GM12878 (cell line): ENCODE measurements around the gene REL. TPM values are rescaled to one million over a fixed set of nuclear protein-coding genes. Genes with fewer than 3 reads are reported as not detected.

Experiments
- BACH1 ChIP-seq: fragments of 450-650 bp; IDR thresholded peaks from 2 replicates; pipeline ENCODE4 v1.6.1; 2017; ENCODE audit warnings: mild to moderate bottlenecking, borderline replicate concordance
- BCL11A ChIP-seq: IDR thresholded peaks from 2 replicates; pipeline ENCODE4 v1.6.1; 2011; ENCODE audit warnings: low read depth, low read length
- CHD2 ChIP-seq: IDR thresholded peaks from 2 replicates; pipeline ENCODE4 v1.6.1; 2011; ENCODE audit warnings: low read depth, low read length, improper control_type of control experiment, borderline replicate concordance
- EGR1 ChIP-seq, 2 experiments: IDR thresholded peaks; 1 replicate in 1 of 2; 2 replicates in 1 of 2; pipeline ENCODE4 v1.6.1; 2011 to 2012; ENCODE audit warnings: low read depth in 2 of 2, low read length in 2 of 2, borderline replicate concordance in 1 of 2, mild to moderate bottlenecking in 1 of 2, moderate library complexity in 1 of 2
- FOXM1 ChIP-seq: IDR thresholded peaks from 2 replicates; pipeline ENCODE4 v1.6.1; 2012; ENCODE audit warnings: low read depth, mild to moderate bottlenecking, inconsistent platforms, low read length, moderate library complexity
- GATAD2B ChIP-seq: fragments of 450-650 bp; conservative IDR thresholded peaks from 2 replicates; pipeline ENCODE4 v1.6.1; 2017; ENCODE audit warnings: low read depth, mild to moderate bottlenecking, moderate library complexity
- JUNB ChIP-seq: IDR thresholded peaks from 2 replicates; pipeline ENCODE4 v1.6.1; 2016; ENCODE audit warnings: antibody characterized with exemption, mild to moderate bottlenecking
- NBN ChIP-seq: fragments of 450-650 bp; IDR thresholded peaks from 2 replicates; pipeline ENCODE4 v1.6.1; 2016
- NFXL1 ChIP-seq: fragments of 450-650 bp; IDR thresholded peaks from 2 replicates; pipeline ENCODE4 v1.6.1; 2017; ENCODE audit warnings: antibody characterized with exemption, mild to moderate bottlenecking, borderline replicate concordance
- PML ChIP-seq: IDR thresholded peaks from 2 replicates; pipeline ENCODE4 v1.6.1; 2012; ENCODE audit warnings: low read length, inconsistent platforms
- POLR2AphosphoS5 ChIP-seq: IDR thresholded peaks from 2 replicates; pipeline ENCODE4 v1.6.1; 2011; ENCODE audit warnings: mild to moderate bottlenecking, low read length, inconsistent platforms
- RB1 ChIP-seq: fragments of 450-650 bp; formaldehyde crosslinking; IDR thresholded peaks from 2 replicates; pipeline ENCODE4 v1.6.1; 2017; ENCODE audit warnings: mild to moderate bottlenecking, borderline replicate concordance
- SPI1 ChIP-seq: IDR thresholded peaks from 2 replicates; pipeline ENCODE4 v1.6.1; 2011; ENCODE audit warnings: low read depth, mild to moderate bottlenecking, low read length, moderate library complexity, borderline replicate concordance; ENCODE audit not compliant: insufficient read depth
- SUZ12 ChIP-seq: fragments of 200-600 bp; sonication (generic); IDR thresholded peaks from one replicate; pipeline ENCODE4 v1.6.1; 2018; ENCODE audit warnings: antibody characterized with exemption, mild to moderate bottlenecking; ENCODE audit not compliant: unreplicated experiment
- WRNIP1 ChIP-seq: IDR thresholded peaks from 2 replicates; pipeline ENCODE4 v1.6.1; 2011; ENCODE audit warnings: low read depth, low read length, improper control_type of control experiment, borderline replicate concordance
- ZNF217 ChIP-seq: fragments of 450-650 bp; IDR thresholded peaks from 2 replicates; pipeline ENCODE4 v1.6.1; 2017; ENCODE audit warnings: antibody characterized with exemption, mild to moderate bottlenecking
- polyA plus RNA-seq, 11 experiments: library from polyadenylated mRNA; depleted of rRNA in 4 of 11; unstranded in 6 of 11; stranded (reverse) in 5 of 11; fragments of >200 nt; fragmentation: Nextera tagmentation in 4 of 11; fragmentation: Illumina TruSeq in 1 of 11; extraction: Ambion mirVana in 4 of 11; extraction: Trizol in 1 of 11; gene quantifications; 1 replicate in 1 of 11; 2 replicates in 10 of 11; pipeline versions ENCODE4 v1.2.1 to v1.2.3, GENCODE V29; 2011 to 2016; ENCODE audit warnings: inconsistent platforms in 2 of 11, missing spikeins in 2 of 11, low read depth in 1 of 11
- total RNA-seq, 4 experiments: library from RNA; depleted of rRNA in 3 of 4; stranded (reverse); fragments of >200 nt in 3 of 4; fragmentation: Illumina TruSeq in 1 of 4; extraction: Trizol in 1 of 4; gene quantifications; 2 replicates each; pipeline versions ENCODE4 v1.2.1 to v1.2.3, GENCODE V29; 2013 to 2021
- TF ChIP-seq, protein P1 (sequence below): fragments of 450-650 bp; formaldehyde crosslinking; IDR thresholded peaks from 2 replicates; pipeline ENCODE4 v1.4.0; 2022; ENCODE audit warnings: mild to moderate bottlenecking, moderate library complexity
- TF ChIP-seq, protein P2 (sequence below): IDR thresholded peaks from 2 replicates; pipeline ENCODE4 v1.6.1; 2012; ENCODE audit warnings: mild to moderate bottlenecking, low read depth, low read length
- TF ChIP-seq, protein P3 (sequence below): fragments of 450-650 bp; IDR thresholded peaks from 2 replicates; pipeline ENCODE4 v1.6.1; 2017; ENCODE audit warnings: mild to moderate bottlenecking, moderate library complexity
- TF ChIP-seq, protein P4 (sequence below): IDR thresholded peaks from 2 replicates; pipeline ENCODE4 v1.6.1; 2011; ENCODE audit warnings: borderline replicate concordance, low read depth, mild to moderate bottlenecking, moderate library complexity, mixed read lengths, low read length; ENCODE audit not compliant: insufficient read depth; ENCODE audit errors: extremely low read length

REL gene
- total and polyA plus RNA-seq, 10 of the 15 experiments (the other 5 are each of a cell fraction or from before 2014, with no cell fraction given): 6.3 to 52.4 (median 26.6) TPM

DNA sequence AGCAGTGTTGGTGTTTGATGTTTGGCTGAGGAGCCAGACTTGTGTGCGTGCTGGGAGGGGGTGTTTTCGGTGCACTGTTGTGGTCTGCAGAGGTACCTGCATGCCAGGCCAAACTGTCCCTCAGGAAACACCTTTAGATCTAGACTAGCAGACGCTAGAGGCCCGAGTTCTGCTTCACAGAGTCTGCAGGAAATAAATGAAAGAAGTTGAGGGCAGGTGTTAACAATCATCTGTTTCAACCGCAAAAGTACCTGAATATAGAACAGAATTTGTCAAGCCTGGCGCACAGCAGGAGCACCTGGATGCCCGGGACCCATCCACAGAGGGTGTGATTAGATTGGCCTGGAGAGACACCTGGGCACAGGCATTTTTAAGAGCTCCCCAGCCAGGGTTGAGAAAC, 40.5 kb upstream of the REL start (continued):
- TF ChIP-seq, protein P1, sequence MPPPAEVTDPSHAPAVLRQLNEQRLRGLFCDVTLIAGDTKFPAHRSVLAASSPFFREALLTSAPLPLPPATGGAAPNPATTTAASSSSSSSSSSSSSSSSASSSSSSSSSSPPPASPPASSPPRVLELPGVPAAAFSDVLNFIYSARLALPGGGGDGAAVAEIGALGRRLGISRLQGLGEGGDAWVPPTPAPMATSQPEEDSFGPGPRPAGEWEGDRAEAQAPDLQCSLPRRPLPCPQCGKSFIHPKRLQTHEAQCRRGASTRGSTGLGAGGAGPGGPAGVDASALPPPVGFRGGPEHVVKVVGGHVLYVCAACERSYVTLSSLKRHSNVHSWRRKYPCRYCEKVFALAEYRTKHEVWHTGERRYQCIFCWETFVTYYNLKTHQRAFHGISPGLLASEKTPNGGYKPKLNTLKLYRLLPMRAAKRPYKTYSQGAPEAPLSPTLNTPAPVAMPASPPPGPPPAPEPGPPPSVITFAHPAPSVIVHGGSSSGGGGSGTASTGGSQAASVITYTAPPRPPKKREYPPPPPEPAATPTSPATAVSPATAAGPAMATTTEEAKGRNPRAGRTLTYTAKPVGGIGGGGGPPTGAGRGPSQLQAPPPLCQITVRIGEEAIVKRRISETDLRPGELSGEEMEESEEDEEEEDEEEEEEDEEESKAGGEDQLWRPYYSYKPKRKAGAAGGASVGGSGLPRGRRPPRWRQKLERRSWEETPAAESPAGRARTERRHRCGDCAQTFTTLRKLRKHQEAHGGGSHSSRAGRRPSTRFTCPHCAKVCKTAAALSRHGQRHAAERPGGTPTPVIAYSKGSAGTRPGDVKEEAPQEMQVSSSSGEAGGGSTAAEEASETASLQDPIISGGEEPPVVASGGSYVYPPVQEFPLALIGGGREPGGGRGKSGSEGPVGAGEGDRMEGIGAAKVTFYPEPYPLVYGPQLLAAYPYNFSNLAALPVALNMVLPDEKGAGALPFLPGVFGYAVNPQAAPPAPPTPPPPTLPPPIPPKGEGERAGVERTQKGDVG (CRISPR knock-in tag): no peak
- no peak for TF ChIP-seq SPI1
- TF ChIP-seq, protein P2, sequence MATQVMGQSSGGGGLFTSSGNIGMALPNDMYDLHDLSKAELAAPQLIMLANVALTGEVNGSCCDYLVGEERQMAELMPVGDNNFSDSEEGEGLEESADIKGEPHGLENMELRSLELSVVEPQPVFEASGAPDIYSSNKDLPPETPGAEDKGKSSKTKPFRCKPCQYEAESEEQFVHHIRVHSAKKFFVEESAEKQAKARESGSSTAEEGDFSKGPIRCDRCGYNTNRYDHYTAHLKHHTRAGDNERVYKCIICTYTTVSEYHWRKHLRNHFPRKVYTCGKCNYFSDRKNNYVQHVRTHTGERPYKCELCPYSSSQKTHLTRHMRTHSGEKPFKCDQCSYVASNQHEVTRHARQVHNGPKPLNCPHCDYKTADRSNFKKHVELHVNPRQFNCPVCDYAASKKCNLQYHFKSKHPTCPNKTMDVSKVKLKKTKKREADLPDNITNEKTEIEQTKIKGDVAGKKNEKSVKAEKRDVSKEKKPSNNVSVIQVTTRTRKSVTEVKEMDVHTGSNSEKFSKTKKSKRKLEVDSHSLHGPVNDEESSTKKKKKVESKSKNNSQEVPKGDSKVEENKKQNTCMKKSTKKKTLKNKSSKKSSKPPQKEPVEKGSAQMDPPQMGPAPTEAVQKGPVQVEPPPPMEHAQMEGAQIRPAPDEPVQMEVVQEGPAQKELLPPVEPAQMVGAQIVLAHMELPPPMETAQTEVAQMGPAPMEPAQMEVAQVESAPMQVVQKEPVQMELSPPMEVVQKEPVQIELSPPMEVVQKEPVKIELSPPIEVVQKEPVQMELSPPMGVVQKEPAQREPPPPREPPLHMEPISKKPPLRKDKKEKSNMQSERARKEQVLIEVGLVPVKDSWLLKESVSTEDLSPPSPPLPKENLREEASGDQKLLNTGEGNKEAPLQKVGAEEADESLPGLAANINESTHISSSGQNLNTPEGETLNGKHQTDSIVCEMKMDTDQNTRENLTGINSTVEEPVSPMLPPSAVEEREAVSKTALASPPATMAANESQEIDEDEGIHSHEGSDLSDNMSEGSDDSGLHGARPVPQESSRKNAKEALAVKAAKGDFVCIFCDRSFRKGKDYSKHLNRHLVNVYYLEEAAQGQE: no peak
- no peak for TF ChIP-seq SUZ12
- TF ChIP-seq BCL11A: peak; percentile 76
- TF ChIP-seq ZNF217: 0 out of 2 replicates have a peak, but pooled peaks have one; percentile 24
- TF ChIP-seq POLR2AphosphoS5: no peak
- peak; percentile 93 for TF ChIP-seq PML
- TF ChIP-seq EGR1 (IDR thresholded peaks at IDR 0.05; ENCODE audit: borderline replicate concordance in 1 of 2, low read depth in 2 of 2, low read length in 2 of 2): peak in 1 of 2 experiments; percentile 47; a peak in 1 of 3 replicates
- no peak for TF ChIP-seq WRNIP1
- TF ChIP-seq BACH1: no peak
- peak; percentile 39; the same call in 1 of the 2 replicates for TF ChIP-seq CHD2
- peak; percentile 47; the same call in 1 of the 2 replicates for TF ChIP-seq JUNB
- TF ChIP-seq FOXM1: peak; percentile 100
- TF ChIP-seq NBN: peak; percentile 22; the same call in 1 of the 2 replicates
- TF ChIP-seq, protein P3, sequence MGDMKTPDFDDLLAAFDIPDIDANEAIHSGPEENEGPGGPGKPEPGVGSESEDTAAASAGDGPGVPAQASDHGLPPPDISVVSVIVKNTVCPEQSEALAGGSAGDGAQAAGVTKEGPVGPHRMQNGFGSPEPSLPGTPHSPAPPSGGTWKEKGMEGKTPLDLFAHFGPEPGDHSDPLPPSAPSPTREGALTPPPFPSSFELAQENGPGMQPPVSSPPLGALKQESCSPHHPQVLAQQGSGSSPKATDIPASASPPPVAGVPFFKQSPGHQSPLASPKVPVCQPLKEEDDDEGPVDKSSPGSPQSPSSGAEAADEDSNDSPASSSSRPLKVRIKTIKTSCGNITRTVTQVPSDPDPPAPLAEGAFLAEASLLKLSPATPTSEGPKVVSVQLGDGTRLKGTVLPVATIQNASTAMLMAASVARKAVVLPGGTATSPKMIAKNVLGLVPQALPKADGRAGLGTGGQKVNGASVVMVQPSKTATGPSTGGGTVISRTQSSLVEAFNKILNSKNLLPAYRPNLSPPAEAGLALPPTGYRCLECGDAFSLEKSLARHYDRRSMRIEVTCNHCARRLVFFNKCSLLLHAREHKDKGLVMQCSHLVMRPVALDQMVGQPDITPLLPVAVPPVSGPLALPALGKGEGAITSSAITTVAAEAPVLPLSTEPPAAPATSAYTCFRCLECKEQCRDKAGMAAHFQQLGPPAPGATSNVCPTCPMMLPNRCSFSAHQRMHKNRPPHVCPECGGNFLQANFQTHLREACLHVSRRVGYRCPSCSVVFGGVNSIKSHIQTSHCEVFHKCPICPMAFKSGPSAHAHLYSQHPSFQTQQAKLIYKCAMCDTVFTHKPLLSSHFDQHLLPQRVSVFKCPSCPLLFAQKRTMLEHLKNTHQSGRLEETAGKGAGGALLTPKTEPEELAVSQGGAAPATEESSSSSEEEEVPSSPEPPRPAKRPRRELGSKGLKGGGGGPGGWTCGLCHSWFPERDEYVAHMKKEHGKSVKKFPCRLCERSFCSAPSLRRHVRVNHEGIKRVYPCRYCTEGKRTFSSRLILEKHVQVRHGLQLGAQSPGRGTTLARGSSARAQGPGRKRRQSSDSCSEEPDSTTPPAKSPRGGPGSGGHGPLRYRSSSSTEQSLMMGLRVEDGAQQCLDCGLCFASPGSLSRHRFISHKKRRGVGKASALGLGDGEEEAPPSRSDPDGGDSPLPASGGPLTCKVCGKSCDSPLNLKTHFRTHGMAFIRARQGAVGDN: no peak
- TF ChIP-seq, protein P4, sequence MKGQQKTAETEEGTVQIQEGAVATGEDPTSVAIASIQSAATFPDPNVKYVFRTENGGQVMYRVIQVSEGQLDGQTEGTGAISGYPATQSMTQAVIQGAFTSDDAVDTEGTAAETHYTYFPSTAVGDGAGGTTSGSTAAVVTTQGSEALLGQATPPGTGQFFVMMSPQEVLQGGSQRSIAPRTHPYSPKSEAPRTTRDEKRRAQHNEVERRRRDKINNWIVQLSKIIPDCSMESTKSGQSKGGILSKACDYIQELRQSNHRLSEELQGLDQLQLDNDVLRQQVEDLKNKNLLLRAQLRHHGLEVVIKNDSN: no peak
- no peak for TF ChIP-seq GATAD2B
- no peak for TF ChIP-seq RB1
- TF ChIP-seq NFXL1: no peak
